GM18508 (cell line): ENCODE results near the gene GPATCH3.
"Not testable (repeated sequence)": the region's sequence is repeated elsewhere in the genome, so short reads cannot be mapped to it uniquely, and the experiment has no call there.

ENCODE experiments used
- ATAC-seq: cut with Tn5 transposase; IDR thresholded peaks from one replicate; pipeline ENCODE4 v1.9.1; 2021; ENCODE audit warnings: moderate number of reproducible peaks; ENCODE audit not compliant: insufficient read depth, unreplicated experiment

GPATCH3 gene

DNA sequence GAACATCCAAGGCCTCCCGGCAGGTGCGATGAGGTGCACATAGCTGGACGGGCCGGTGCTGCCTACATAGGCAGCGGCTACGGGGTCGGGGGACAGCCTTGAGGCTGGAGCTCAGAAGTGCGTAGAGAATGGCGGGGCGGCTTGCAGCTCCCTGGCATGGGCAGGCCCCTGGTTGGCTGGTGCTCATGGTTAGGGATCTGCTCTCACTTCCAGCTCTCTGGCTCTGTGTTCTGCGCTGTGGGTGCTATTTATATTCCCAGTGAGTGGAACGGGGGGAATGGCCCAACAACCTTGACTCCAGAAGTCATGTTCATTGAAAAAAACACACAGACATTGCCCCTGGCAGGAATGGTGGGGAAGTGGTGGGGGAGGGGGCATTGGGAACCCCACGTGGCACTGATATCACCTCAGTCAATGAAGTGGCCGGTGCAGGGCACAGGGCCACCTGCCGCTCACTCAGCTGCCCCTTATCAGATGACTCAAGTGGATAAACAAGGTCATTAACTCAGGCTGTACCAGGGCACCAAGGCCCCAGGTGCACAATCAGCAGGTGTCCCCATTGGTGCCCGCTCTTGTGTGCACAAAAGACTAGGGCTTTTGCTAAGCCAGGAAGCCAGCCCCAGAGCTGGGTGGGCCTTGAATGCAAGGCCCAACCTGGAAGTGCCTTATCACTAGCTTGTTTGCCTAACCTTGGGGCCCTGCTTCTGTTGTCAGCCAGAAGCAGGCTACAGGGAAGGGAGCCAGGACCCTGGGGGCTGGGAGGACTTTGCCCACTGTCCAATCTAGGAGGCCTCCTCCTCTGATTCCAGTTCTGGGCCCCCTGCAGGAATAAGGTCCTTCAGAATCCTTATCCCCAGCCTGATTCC lies 13.7 kb upstream of the GPATCH3 start, which contains the start of gene NR0B2:
TSS of gene NR0B2 (minus strand) at position 222 of the 866 bp plus-strand sequence. CDS start at position 187, 35 bp downstream.
- ATAC-seq, result no peak

DNA sequence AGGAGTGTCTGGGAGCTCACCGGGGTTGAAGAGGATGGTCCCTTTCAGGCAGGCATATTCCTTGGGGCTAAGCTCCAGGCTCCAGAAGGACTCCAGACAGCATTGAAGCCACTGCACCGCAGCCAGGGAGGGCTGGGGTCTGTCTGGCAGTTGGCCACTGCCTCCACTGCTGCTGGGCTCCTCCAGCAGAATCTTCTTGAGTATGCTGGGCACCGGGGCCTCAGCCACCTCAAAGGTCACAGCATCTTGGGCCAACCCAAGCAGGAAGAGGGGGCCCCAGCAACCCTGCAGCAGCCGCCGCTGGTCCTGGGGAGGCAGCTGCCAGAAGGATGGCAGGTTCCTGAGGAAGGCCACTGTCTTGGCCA lies 13.1 kb upstream of the GPATCH3 start:
- ATAC-seq, result no peak

DNA sequence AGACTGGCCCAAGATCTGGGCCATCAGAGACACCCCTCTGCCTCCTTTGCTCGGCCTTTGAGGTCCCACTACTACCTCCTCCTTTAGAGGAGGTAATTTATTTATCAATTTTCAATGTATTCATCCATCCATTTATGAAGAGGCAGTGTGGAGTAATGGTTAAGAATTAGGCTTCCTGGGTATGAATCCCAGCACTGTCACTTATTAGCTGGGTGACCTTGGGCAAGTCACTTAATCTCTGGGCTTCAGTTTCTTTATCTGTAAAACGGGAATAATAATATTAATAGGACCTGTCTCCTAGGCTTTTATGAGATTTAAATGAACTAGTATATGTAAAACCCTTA lies 11.9 kb upstream of the GPATCH3 start:
- no peak for ATAC-seq

DNA sequence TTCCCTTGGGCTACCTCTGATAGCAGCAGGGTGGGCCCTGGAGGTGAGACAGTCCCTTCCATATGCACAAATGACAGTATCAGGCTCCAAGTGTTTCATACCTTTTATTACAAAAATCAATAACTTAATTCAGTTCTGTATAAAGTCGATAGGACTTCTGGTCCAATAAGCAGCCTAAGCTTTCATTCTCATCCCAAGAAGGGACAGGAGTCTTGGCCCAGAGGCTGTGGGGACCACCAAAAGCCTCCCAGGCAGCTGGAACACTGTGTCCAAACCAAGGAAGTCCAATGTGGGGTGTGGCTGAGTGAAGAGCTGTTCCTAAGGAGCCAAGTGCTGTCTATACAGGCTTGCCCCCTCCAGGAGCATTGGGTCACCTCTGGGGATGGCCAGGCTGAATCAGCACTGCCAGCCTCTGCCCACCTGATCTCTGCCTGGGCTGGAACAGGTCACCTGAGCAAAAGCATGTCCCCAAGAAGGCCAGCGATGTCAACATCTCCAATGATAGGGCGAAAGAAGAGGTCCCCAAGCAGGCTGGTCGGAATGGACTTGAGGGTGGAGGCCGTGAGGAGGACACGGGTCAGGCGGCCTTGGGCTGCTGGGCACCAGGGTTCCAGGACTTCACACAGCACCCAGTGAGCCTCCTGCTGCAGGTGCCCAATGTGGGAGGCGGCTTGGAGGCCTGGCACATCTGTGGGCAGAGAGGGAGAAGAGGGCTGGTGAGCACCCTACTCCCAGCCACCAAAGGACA lies 11.3 kb upstream of the GPATCH3 start:
- no peak for ATAC-seq

DNA sequence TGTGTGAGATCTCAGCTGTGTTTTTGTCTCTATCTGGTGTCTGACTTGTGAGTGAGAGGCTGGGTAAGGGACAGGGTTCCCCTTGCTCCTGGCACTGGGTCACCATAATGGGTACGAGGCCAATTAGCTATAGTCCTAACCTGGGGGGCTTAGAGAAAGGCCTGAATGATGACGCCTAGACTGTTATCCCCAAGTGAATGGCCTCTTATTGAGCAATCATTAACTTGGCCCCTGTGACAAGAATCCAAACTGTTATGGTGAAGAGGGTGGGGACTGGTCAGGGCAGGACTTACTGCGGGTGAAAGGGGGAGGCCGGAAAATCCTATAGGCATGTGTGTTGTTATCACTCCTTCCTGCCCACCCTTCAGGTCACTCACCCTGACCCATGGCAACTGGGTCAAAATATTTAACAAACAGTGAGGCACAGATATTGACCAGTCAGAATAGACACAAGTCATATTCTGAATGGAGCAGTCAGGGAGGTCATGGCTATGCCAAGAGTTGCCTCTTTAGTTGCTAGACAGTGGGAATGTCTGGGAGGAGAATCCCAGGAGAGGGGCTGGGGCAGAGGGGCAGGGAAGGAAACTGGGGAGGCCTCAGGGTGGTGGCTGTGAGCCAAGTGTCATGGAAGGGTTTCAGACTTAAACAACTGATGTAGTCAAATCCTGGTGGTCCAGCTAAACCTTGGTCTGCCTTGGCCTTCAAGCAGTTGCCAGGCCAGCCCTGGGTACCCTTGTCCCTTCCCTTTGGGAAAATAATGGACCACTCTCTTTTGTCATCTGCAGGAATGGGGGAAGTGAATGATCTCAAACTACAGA lies 10.3 kb upstream of the GPATCH3 start:
- no peak for ATAC-seq

DNA sequence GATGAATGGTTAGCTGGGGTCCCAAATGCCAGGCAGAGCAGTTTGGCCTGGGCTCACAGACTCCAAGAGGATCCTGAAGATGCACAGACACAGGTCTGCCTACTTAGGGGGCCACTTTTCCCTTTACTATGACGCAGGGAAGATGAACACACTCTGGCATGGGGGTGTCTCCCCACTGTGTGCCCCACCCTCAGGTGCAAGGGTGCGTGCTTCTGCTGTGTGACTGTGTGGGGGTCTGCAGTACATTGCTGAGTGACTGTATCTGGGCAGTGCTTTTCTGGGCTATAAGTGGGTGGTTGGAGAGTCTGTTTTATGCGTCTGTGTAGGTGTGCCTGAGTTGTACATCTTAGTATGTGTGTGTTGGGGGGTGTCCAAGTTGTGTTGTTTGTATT lies 9.7 kb upstream of the GPATCH3 start:
- ATAC-seq, result no peak

DNA sequence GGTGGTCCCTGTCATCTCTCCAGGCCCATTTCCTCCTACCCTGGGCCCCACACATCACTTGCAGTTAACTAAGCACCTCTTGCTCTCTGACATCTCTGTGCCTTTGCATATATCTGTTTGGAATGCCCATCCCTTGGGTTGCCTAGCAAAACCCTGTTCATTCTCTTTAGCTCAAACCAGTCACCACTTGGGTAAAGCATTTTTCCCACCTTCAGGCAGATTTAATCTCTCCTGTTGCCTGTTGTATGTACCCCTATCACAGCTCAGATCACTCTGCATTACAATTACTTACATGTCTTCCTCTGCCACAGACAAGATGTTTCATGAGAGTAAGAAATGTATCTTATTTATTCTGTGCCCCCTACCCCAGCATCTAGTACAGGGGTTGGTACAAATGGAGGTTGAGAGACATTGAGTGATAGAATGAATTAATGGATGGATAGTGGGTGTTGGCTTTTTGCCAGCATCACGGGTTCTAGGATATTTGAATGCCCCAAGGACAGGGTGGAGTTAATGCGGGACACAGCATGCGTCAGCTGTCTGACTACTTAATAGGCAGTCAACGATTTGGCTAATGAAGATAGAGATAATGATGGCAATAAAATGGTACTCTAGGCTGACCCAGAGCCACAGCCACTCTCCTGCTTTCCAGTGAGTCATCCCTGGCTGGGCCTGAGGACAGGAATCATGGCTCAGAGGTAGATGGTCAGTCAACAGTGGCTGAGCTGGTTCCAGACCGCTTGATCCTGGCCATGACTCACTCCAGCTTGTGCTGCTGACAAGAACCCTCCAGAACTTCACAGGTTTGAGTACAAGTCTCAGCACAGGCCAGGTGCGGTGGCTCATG lies 7.0 kb upstream of the GPATCH3 start:
- no peak for ATAC-seq

DNA sequence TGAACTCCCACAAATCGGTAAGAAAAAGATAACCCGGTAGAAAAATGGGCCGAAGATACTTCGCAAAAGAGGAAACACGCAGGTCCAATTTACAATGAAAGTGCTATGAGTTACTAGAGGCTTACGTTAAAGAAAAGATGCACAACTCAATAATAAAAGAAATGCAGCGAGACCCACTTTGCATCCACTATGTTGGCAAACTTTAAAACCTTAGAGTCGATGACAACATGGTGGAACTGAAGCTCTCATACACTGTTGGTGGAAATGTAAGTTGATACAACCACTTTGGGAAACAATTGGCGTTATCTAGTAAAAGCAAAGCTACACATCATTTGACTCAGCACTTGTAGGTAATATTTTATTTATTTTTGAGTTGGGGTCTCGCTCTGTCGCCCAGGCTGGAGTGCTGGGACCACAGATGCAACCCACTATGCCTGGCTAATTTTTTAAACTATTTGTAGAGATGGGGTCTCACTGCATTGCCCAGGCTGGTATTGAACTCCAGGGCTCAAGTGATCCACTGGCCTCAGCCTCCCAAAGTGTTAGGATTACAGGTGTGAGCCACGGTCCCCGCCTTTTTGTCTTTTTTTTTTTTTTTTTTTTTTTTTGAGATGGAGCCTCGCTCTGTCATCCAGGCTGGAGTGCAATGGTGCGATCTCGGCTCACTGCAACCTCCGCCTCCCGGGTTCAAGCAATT lies 696 bp upstream of the GPATCH3 start:
- ATAC-seq, result no peak

DNA sequence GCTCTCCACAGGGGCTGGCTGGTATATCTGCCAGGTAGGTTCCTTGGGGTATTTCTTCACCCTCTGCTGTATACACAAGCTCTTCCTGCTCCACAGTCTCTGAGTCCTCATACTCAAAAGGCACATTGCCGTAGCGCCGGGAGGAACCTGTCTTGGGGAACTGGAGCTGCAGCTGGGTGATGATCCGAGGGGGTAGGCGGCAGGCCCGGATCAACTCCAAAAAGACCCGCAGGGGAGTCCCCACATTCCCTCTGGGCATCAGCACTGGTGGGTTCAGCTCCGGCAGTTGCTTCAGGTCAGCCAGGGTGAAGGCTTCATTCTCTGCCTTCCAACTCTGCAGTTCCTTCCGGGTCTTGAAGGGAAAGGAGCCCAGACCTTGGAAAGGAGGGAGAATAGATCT lies 2.9 kb downstream of the GPATCH3 start:
- ATAC-seq, result no peak

DNA sequence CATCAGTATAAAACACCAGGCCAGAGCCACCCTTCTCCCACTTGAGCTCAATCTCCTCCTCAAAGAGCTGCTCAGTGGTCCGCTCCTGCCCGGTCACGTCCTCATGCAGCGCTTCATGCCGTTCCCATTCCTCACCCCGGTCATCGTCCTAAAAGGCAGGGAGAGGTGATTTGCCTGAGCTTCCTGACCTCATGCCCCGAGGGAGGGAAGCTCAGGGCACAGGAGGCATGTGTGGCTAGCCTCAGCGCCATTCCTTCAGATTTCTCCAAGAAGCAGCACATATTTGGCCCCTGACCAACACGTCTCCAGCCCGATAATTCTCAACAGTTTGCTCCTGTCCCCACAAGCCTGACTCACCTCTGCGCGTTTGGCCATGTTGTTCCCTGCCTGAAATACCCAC lies 6.0 kb downstream of the GPATCH3 start:
- no peak for ATAC-seq

DNA sequence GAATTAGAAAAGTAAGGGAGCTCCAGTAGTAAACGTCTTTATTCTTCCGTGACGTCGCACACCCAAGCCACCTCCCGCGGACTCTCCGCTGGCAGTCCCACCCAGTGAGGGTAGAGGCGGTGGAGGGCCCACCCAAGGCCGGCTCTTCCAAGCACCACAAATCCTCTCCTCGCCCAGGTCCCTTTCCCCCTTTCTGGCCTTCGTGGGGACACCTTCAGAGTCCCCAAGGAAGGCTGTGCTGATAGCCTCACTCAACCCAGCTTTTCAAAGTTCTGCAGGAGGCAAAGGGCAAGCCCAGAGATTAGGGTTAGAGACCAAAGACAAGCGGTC lies 9.8 kb downstream of the GPATCH3 start:
- no peak for ATAC-seq

DNA sequence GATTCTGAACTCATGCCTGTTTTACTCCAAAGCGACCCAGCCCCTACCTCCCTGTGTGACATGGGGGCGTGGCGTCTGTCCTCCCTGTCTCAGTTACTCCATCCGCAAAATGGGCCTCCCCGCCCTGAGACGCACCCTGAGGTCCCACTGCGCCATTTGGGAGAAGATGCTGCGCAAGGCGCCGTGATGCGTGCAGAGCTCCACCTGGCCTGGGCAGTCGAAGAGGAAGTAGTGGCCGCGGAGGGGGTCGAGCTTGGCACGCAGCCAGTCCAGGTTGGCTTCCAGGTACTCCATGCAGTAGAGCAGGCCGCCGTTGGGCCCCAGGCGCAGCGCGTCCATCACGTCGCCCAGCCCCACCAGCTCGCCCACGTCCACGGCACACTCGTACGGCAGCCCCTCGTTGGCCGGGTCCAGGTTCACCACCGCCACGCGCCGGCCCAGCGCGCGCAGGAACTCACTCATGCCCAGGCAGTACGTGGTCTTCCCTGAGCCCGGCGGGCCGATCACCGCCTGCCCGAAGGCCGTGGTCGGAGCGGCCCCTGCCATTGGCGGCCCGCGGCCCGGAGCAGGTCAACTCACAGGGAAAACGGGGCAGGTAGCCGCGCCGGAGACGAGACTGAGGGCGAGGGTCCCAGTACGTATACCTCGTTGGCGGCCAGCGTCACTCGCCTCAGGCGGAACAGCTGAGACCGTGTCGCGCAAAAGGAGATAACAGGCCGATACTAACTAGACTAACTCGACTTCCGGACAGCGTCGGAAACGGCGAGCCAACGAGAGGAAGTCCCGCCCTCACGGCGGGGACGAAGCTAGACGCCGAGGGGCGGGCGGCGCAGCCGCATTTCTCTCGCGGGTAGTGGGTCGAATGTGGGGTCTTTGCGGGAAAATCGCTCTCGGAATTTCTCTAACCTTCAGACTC lies 10.5 kb downstream of the GPATCH3 start, which contains the start of gene GPN2:
TSS of gene GPN2 (minus strand) at position 733 of the 916 bp plus-strand sequence. CDS start at position 546, 187 bp downstream.
- no peak for ATAC-seq

DNA sequence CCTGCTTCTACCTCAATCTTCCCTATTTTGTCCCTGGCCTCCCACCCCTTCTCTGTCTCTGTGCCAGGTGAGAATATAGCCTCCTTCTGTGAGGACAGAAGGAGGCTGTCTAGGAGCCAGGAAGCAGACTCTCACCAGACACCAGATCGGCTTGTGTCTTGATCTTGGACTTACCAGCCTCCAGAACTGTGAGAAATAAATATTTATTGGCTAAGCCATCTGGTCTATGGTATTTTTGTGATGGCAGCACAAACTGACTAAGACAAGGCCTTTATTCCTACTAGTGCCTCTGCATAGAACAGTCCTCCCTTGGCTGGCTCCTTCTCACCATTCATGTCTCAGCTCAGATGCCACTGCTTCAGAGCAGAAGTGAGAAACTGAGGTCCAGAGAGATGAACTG lies 12.0 kb downstream of the GPATCH3 start:
- ATAC-seq, result no peak

DNA sequence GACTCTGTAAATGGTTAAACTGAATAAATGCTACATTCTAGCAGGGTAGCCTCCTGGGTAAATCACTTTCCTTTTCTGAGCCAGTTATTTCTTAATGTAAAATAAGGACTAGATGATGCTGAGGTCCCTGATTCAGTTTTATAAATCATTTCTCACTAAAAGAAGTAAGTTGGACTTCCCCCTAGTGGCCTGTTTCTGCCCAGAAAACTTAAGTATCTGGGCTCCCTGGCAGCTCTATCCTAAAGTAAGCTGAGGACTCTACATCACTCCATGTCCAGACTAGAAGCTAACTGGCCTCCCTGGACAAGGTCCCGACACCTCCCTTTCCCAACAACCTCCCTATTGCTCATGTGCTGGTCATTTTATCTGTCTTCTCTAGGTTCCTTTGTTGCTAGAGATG lies 13.1 kb downstream of the GPATCH3 start:
- ATAC-seq, result no peak

DNA sequence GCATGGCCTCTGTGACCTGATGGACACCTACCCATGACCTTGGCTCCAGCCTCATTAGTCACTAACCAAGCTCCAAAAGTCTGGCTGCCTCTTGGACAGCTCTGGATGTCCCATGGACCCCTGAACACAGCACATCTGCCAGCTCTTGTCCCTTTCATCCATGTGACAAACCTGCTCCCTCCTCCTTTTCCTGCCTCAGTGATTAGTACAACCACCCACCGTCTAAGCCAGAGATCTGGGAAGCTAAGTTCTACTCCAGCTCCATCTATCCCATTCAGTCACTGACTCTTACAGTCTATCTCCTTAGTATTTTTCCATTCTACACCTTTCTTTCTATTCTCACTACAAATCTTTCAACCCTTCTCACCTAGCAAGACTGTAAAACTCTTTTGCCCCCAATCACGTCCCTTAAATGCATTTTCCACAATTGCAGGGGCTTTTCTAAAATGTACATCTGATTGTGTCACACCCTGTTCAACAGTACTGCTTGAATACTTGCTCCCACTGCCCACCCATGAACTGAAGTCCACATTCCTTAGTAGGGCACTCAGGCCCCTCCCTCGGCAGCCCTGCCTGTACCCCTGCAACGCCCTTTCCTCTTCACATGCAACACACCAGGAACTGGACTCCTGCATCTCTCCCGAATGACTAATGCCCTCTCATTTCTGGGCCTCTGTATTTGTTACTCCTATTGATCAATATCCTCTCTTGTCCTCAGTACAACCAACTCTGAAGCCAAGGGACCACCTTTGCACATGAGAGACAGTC lies 17.4 kb downstream of the GPATCH3 start:
- ATAC-seq, result no peak

DNA sequence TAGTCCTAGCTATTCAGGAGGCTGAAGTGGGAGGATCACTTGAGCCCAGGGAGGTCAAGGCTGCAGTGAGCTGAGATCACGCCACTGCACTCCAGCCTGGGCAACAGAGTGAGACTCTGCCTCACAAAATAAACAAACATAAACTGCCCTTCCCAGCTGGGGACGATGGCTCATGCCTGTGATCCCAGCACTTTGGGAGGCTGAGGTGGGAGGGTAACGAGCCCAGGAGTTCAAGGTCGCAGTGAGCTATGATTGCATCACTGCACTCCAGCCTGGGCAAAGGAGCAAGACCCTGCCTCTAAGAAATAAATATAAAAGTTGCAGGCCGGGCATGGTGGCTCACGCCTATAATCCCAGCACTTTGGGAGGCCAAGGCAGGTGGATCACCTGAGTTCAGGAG lies 18.7 kb downstream of the GPATCH3 start:
- ATAC-seq, result not testable (repeated sequence)

DNA sequence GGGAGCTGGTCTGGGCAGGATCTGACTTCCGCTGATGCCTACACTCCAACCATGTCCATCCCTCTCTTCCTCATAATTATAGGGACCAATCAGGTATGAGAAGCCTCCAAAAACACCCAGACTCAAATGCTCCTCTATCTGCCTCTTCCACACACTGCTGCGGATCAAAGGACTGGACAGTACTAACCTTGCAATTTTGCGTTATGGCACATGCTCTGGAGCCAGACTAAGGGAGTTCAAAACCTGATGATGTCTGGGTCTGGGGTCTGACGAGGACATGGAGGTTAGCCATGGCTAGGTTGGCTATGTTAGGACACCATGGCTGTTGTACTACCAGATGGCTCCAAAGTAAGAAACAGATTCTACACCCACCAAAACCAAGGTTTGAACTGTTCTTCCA lies 20.5 kb downstream of the GPATCH3 start:
- ATAC-seq, result no peak

DNA sequence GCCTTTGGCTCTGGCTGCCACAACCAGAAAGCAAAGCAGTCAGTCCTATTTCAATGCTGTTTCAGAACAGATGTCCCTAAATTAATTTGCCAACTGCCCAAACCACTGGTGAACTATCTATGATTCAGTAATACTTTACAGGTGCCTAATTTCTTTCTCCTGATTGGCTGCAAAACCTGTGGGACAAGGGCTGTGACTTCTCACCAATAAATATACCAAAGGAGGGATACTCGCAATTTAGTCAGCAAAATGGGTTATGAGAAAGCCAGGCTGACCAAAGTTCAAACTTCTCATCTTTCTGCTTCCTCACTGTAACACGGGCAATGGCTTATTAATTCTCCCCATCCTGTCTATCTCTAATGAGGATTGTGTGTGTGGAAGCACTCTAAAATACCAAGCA lies 22.9 kb downstream of the GPATCH3 start:
- no peak for ATAC-seq
